ENCODE data around the gene RNF43. TPM values are rescaled to one million over a fixed set of nuclear protein-coding genes. Genes with fewer than 3 reads are reported as not detected.

Gene RNF43
- total and polyA plus RNA-seq, 3 donors from 2014 or later = 9.7 to 22.7 (median 15.6) TPM

- Histone ChIP-seq H3K27ac (no peak overlapping the region), H3K4me3 (no peak overlapping the region), H3K36me3 (ENCODE audit: low read depth, missing control alignments) (no peaks in the 10 kb centered on the region), H3K9me3 (no peaks in the 10 kb centered on the region), H3K4me1 (peaks cover 8% of the 10 kb centered on the region), H3K27me3 (no peaks in the 10 kb centered on the region)
- intact Hi-C loops (cut with DNase I; ENCODE audit: low total_unique reads) = no loop called here
- TF ChIP-seq POLR2A (IDR thresholded peaks at IDR 0.05) = no peak
- TF ChIP-seq CTCF (IDR thresholded peaks at IDR 0.05) = no peak
- peak; percentile 70 for DNase-seq
- WGBS, 2 donors = 32 to 48% methylated on average over 10 of the region's 10 CpGs
Observed at GRCh38 chr17:58391302-58391984, 25.9 kb downstream of the RNF43 start.

- Histone ChIP-seq H3K27me3 (no peaks in the 10 kb centered on the region), H3K27ac (no peak overlapping the region), H3K4me1 (peaks cover 8% of the 10 kb centered on the region), H3K4me3 (no peak overlapping the region), H3K9me3 (no peaks in the 10 kb centered on the region), H3K36me3 (ENCODE audit: low read depth, missing control alignments) (no peaks in the 10 kb centered on the region)
- DNase-seq = no peak
- TF ChIP-seq POLR2A (IDR thresholded peaks at IDR 0.05) (no peak), CTCF (IDR thresholded peaks at IDR 0.05) (no peak)
- intact Hi-C loops (cut with DNase I; ENCODE audit: low total_unique reads) = no loop called here
- 76 to 81% methylated on average over 2 of the region's 2 CpGs for WGBS, 2 donors
Observed at GRCh38 chr17:58390884-58391283, 26.4 kb downstream of the RNF43 start.

GRCh38 chr17:58388302-58389190 lies 28.8 kb downstream of the RNF43 start:
- H3K4me1 ChIP-seq = peaks cover 8% of the 10 kb centered on the region
- H3K27me3 ChIP-seq = no peaks in the 10 kb centered on the region
- no peak overlapping the region for H3K4me3 ChIP-seq
- intact Hi-C loops (cut with DNase I; ENCODE audit: low total_unique reads) = no loop called here
- no peaks in the 10 kb centered on the region for H3K36me3 ChIP-seq (ENCODE audit: low read depth, missing control alignments)
- no peaks in the 10 kb centered on the region for H3K9me3 ChIP-seq
- TF ChIP-seq POLR2A (IDR thresholded peaks at IDR 0.05) (no peak), CTCF (IDR thresholded peaks at IDR 0.05) (no peak)
- DNase-seq = no peak
- H3K27ac ChIP-seq = no peak overlapping the region
- WGBS, 2 donors = 73 to 83% methylated on average over 3 of the region's 3 CpGs

GRCh38 chr17:58387834-58388233 lies 29.5 kb downstream of the RNF43 start:
- H3K36me3 ChIP-seq (ENCODE audit: low read depth, missing control alignments) = no peaks in the 10 kb centered on the region
- H3K4me3 ChIP-seq = no peak overlapping the region
- H3K9me3 ChIP-seq = no peaks in the 10 kb centered on the region
- intact Hi-C loops (cut with DNase I; ENCODE audit: low total_unique reads) = no loop called here
- H3K27me3 ChIP-seq = no peaks in the 10 kb centered on the region
- H3K4me1 ChIP-seq = peaks cover 8% of the 10 kb centered on the region
- no peak overlapping the region for H3K27ac ChIP-seq
- TF ChIP-seq POLR2A (IDR thresholded peaks at IDR 0.05) (no peak), CTCF (IDR thresholded peaks at IDR 0.05) (no peak)
- 94 to 95% methylated on average over 1 of the region's 1 CpG for WGBS, 2 donors
- DNase-seq = no peak
